H9 (cell line): ENCODE measurements around the gene HEATR3. TPM values are rescaled to one million over a fixed set of nuclear protein-coding genes. Genes with fewer than 3 reads are reported as not detected.

Source experiments
- DNase-seq: peaks from one replicate; pipeline ENCODE4 v3.0.0-alpha.2; 2017
- H2AFZ ChIP-seq: one replicate; pipeline ENCODE4 v1.6.1; 2013; ENCODE audit warnings: mild to moderate bottlenecking, low read length, control low read depth, moderate library complexity
- H2AK5ac ChIP-seq: 2 replicates; pipeline ENCODE4 v1.6.1; 2013; ENCODE audit warnings: low read length, control low read depth, mixed read lengths; ENCODE audit not compliant: insufficient read length
- H2BK120ac ChIP-seq: one replicate; pipeline ENCODE4 v1.6.1; 2013; ENCODE audit warnings: low read depth, mild to moderate bottlenecking, low read length, control low read depth, inconsistent platforms; ENCODE audit not compliant: poor library complexity, severe bottlenecking
- H2BK12ac ChIP-seq: 2 replicates; pipeline ENCODE4 v1.6.1; 2013; ENCODE audit warnings: low read length, control low read depth, mixed read lengths, low read depth; ENCODE audit not compliant: insufficient read length
- H2BK15ac ChIP-seq: 2 replicates; pipeline ENCODE4 v1.6.1; 2013; ENCODE audit warnings: low read depth, low read length, control low read depth
- H2BK20ac ChIP-seq: one replicate; pipeline ENCODE4 v1.6.1; 2013; ENCODE audit warnings: low read depth, mild to moderate bottlenecking, low read length, control low read depth, inconsistent platforms; ENCODE audit not compliant: poor library complexity, severe bottlenecking
- H2BK5ac ChIP-seq: 2 replicates; pipeline ENCODE4 v1.6.1; 2013; ENCODE audit warnings: low read length, control low read depth, mixed read lengths; ENCODE audit not compliant: insufficient read length
- H3K14ac ChIP-seq: 2 replicates; pipeline ENCODE4 v1.6.1; 2013; ENCODE audit warnings: low read length, control low read depth; ENCODE audit not compliant: insufficient read depth
- H3K18ac ChIP-seq: 2 replicates; pipeline ENCODE4 v1.6.1; 2013; ENCODE audit warnings: low read depth, mild to moderate bottlenecking, mixed read lengths, low read length, control low read depth; ENCODE audit not compliant: insufficient read length
- H3K23ac ChIP-seq: 2 replicates; pipeline ENCODE4 v1.6.1; 2013; ENCODE audit warnings: low read length, control low read depth, mixed read lengths, low read depth; ENCODE audit not compliant: insufficient read length
- H3K23me2 ChIP-seq: 2 replicates; pipeline ENCODE4 v1.6.1; 2013; ENCODE audit warnings: low read depth, mild to moderate bottlenecking, mixed read lengths, low read length, control low read depth; ENCODE audit not compliant: insufficient read length, poor library complexity, severe bottlenecking
- H3K27ac ChIP-seq: 2 replicates; pipeline ENCODE4 v1.5.1; 2013; ENCODE audit warnings: low read length, control low read depth, mixed read lengths, low read depth; ENCODE audit not compliant: insufficient read length
- H3K27me3 ChIP-seq: 2 replicates; pipeline ENCODE4 v1.6.1; 2013; ENCODE audit warnings: low read length, control low read depth, inconsistent platforms; ENCODE audit not compliant: insufficient read depth
- H3K4ac ChIP-seq: 2 replicates; pipeline ENCODE4 v1.6.1; 2013; ENCODE audit warnings: low read depth, mild to moderate bottlenecking, control low read depth, inconsistent platforms, low read length, moderate library complexity
- H3K4me1 ChIP-seq: 2 replicates; pipeline ENCODE4 v1.6.1; 2013; ENCODE audit warnings: low read length, control low read depth, inconsistent platforms; ENCODE audit not compliant: insufficient read depth
- H3K4me2 ChIP-seq: 2 replicates; pipeline ENCODE4 v1.6.1; 2013; ENCODE audit warnings: low read length, control low read depth, mixed read lengths; ENCODE audit not compliant: insufficient read length, insufficient read depth
- H3K56ac ChIP-seq: 2 replicates; pipeline ENCODE4 v1.6.1; 2013; ENCODE audit warnings: low read depth, mild to moderate bottlenecking, mixed read lengths, low read length, control low read depth; ENCODE audit not compliant: insufficient read length
- H3K79me1 ChIP-seq: 2 replicates; pipeline ENCODE4 v1.6.1; 2013; ENCODE audit warnings: low read depth, mild to moderate bottlenecking, moderate library complexity, low read length, control low read depth, inconsistent platforms; ENCODE audit not compliant: insufficient read depth, poor library complexity, severe bottlenecking
- H3K79me2 ChIP-seq: 2 replicates; pipeline ENCODE4 v1.6.1; 2013; ENCODE audit warnings: low read length, control low read depth, inconsistent platforms; ENCODE audit not compliant: insufficient read depth
- H3K9ac ChIP-seq: 2 replicates; pipeline ENCODE4 v1.6.1; 2013; ENCODE audit warnings: low read length, control low read depth, mixed read lengths; ENCODE audit not compliant: insufficient read length; ENCODE audit errors: extremely low read depth
- H3K9me3 ChIP-seq: one replicate; pipeline ENCODE4 v1.6.1; 2013; ENCODE audit warnings: low read depth, low read length, inconsistent platforms; ENCODE audit not compliant: control insufficient read depth
- H3T11ph ChIP-seq: one replicate; pipeline ENCODE4 v1.6.1; 2013; ENCODE audit warnings: mild to moderate bottlenecking, low read length, control low read depth, inconsistent platforms
- H4K20me1 ChIP-seq: one replicate; pipeline ENCODE4 v1.6.1; 2013; ENCODE audit not compliant: control insufficient read depth, insufficient read length, insufficient read depth
- H4K5ac ChIP-seq: 2 replicates; pipeline ENCODE4 v1.6.1; 2013; ENCODE audit warnings: low read depth, mild to moderate bottlenecking, mixed read lengths, low read length, control low read depth; ENCODE audit not compliant: insufficient read length
- H4K8ac ChIP-seq: replicated peaks from 2 replicates; pipeline ENCODE4 v1.6.1; 2013; ENCODE audit warnings: low read length, control low read depth, mixed read lengths, low read depth; ENCODE audit not compliant: insufficient read length
- H4K91ac ChIP-seq: 2 replicates; pipeline ENCODE4 v1.6.1; 2013; ENCODE audit warnings: low read depth, mild to moderate bottlenecking, moderate library complexity, mixed read lengths, low read length, control low read depth; ENCODE audit not compliant: insufficient read length
- H3K27ac Mint-ChIP-seq, 3 experiments: 2 replicates in 2 of 3; 3 replicates in 1 of 3; pipeline ENCODE4 v1.8.0; 2020 to 2021; ENCODE audit warnings: mixed read lengths in 3 of 3, mild to moderate bottlenecking in 1 of 3, moderate library complexity in 1 of 3
- H3K27me3 Mint-ChIP-seq: 2 replicates; pipeline ENCODE4 v1.8.0; 2021; ENCODE audit warnings: low read depth, mild to moderate bottlenecking, moderate library complexity, mixed read lengths
- H3K36me3 Mint-ChIP-seq, 3 experiments: 2 replicates in 2 of 3; 3 replicates in 1 of 3; pipeline ENCODE4 v1.8.0; 2020 to 2021; ENCODE audit warnings: low read depth in 3 of 3, mixed read lengths in 3 of 3; ENCODE audit not compliant: insufficient read depth in 1 of 3
- H3K4me1 Mint-ChIP-seq, 2 experiments: 2 replicates each; pipeline ENCODE4 v1.8.0; 2020; ENCODE audit warnings: mixed read lengths in 2 of 2
- H3K4me3 Mint-ChIP-seq, 2 experiments: 2 replicates in 1 of 2; 3 replicates in 1 of 2; pipeline ENCODE4 v1.8.0; 2020 to 2021; ENCODE audit warnings: mild to moderate bottlenecking in 2 of 2, mixed read lengths in 2 of 2, moderate library complexity in 1 of 2
- H3K9me3 Mint-ChIP-seq, 2 experiments: 2 replicates in 1 of 2; 3 replicates in 1 of 2; pipeline ENCODE4 v1.8.0; 2020; ENCODE audit warnings: mild to moderate bottlenecking in 2 of 2, mixed read lengths in 2 of 2, moderate library complexity in 1 of 2
- WGBS: extraction: QIAGEN DNeasy Blood & Tissue Kit; methylation state at CpG from one replicate; pipeline ENCODE4 v1.1.7; 2013; ENCODE audit warnings: missing lambda C conversion rate, low lambda C conversion rate, mixed read lengths; ENCODE audit not compliant: insufficient read length; ENCODE audit errors: extremely low coverage; 5-methylcytosine and 5-hydroxymethylcytosine counted together
- total RNA-seq: library from RNA; stranded (reverse); gene quantifications from 2 replicates; pipeline ENCODE4 v1.2.1, GENCODE V29; 2021
- TF ChIP-seq, protein P1 (sequence below): fragments of 200-600 bp; sonication (generic); conservative IDR thresholded peaks from 3 replicates; pipeline ENCODE4 v1.8.0; 2021; ENCODE audit warnings: antibody characterized with exemption, mild to moderate bottlenecking

HEATR3 gene
- total RNA-seq, 1 experiment from 2014 or later = 26.5 TPM

GRCh38 chr16:50155925-50156324 is 90.2 kb downstream of the HEATR3 start:
- Histone ChIP-seq H3K79me2 (peaks cover 21% of the 10 kb centered on the region; the same call in 1 of the 2 replicates), H2BK15ac (no peak overlapping the region), H3K4ac (no peak overlapping the region), H3K56ac (no peak overlapping the region), H3K9ac (no peak overlapping the region), H2BK5ac (no peak overlapping the region), H3K18ac (no peak overlapping the region), H4K8ac (no peak overlapping the region), H3K79me1 (peaks cover 8% of the 10 kb centered on the region), H2AK5ac (no peak overlapping the region), H4K20me1 (peaks cover 3% of the 10 kb centered on the region), H2BK20ac (no peak overlapping the region), H2BK12ac (no peak overlapping the region), H2BK120ac (no peak overlapping the region), H2AFZ (no peak overlapping the region), H3K23ac (no peak overlapping the region), H4K91ac (no peak overlapping the region), H4K5ac (no peak overlapping the region), H3K4me2 (peak overlapping the region; percentile 84), H3K23me2 (peaks cover 15% of the 10 kb centered on the region), H3K27me3 (no peaks in the 10 kb centered on the region), H3K27ac (no peak overlapping the region), H3T11ph (no peak overlapping the region), H3K9me3 (no peaks in the 10 kb centered on the region), H3K4me1 (peaks cover 3% of the 10 kb centered on the region), H3K14ac (no peak overlapping the region)
- Mint-ChIP-seq H3K4me3 (peak overlapping the region; percentile 73 to 91; a peak in 4 of 5 replicates), H3K9me3 (no peaks in the 10 kb centered on the region; a peak in 1 of 5 replicates), H3K27ac (no peak overlapping the region; a peak in 1 of 7 replicates), H3K27me3 (peaks cover 3% of the 10 kb centered on the region; the same call in 1 of the 2 replicates), H3K4me1 (peaks cover 18 to 23% of the 10 kb centered on the region in 2 experiments), H3K36me3 (peaks cover 0 to 3% (median 0%) of the 10 kb centered on the region in 3 experiments; a peak in 3 of 7 replicates)
- DNase-seq = no peak
- no CpG with 5 or more reads among the region's 1 CpG for whole genome bisulfite sequencing
- TF ChIP-seq, protein P1, sequence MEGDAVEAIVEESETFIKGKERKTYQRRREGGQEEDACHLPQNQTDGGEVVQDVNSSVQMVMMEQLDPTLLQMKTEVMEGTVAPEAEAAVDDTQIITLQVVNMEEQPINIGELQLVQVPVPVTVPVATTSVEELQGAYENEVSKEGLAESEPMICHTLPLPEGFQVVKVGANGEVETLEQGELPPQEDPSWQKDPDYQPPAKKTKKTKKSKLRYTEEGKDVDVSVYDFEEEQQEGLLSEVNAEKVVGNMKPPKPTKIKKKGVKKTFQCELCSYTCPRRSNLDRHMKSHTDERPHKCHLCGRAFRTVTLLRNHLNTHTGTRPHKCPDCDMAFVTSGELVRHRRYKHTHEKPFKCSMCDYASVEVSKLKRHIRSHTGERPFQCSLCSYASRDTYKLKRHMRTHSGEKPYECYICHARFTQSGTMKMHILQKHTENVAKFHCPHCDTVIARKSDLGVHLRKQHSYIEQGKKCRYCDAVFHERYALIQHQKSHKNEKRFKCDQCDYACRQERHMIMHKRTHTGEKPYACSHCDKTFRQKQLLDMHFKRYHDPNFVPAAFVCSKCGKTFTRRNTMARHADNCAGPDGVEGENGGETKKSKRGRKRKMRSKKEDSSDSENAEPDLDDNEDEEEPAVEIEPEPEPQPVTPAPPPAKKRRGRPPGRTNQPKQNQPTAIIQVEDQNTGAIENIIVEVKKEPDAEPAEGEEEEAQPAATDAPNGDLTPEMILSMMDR = no peak

Other genes starting within 250 kb of the HEATR3 start
- gene ZNF423, start 209.9 kb upstream of the HEATR3 start, total RNA-seq = 51.5 and 54.0 TPM in 2 replicates
- gene CNEP1R1, start 40.7 kb upstream of the HEATR3 start, total RNA-seq = 15.3 and 18.5 TPM in 2 replicates
- gene TENT4B, start 87.3 kb downstream of the HEATR3 start, total RNA-seq = 12.4 and 13.0 TPM in 2 replicates
- 2.6 and 4.0 TPM in 2 replicates for gene ADCY7, start 200.6 kb downstream of the HEATR3 start, total RNA-seq